Measurements from ENCODE around the gene CNTN6.

The CNTN6 gene

DNA sequence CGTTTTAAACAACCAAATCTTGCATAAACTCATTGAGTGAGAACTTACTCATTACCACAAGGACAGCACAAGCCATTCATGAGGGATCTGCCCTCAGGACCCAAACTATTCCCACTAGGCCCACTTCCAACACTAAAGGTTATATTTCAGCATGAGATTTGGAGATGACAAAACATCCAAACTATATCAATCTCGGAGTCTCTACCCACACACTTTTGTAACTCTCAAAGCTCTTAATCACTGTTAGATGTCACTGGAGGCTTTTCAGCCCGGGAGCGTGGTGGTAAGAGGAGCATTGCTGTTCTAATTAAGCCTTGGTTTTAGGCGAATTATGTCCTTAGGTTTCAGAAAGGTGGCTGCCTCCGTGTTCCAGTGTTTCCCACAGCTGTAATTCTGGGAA lies 86.3 kb downstream of the CNTN6 start:
- no peak for DNase-seq

DNA sequence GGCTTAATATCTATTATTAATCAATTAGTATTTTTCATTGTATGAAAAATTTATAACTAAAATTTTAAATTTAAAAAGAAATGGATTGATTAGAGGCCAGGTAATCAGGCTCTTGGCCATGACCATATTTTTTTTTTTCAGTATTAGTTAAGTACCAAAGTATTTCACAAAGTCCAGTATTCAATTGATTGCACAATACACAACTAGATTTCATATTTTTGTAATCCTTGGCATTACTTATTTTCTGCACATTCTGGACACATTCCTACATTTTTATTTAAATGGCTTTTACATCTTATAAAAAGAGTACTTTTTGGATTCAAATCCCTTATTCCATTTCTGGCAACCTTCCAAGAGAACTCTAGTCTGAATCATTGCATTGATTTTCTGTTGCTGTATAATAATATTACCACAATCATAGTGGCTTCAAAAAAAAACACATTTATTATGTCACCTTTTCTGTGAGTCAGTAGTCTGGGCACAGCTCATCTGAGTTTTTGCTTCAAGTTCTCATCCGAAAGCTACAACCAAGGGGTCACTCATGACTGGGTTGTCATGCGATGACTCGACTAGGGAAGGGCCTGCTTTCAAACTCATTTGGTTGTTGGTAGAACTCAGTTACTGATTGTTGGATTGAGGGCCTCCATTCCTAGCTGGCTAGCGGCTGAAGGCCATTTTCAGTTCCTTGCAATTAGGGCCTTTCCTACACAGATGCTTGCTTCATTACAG lies 90.7 kb downstream of the CNTN6 start:
- DNase-seq, result no peak

GRCh38 chr3:1190569-1190968 lies 97.7 kb downstream of the CNTN6 start:
- no peak for DNase-seq

GRCh38 chr3:1191026-1191425 lies 98.2 kb downstream of the CNTN6 start:
- DNase-seq, result no peak

DNA sequence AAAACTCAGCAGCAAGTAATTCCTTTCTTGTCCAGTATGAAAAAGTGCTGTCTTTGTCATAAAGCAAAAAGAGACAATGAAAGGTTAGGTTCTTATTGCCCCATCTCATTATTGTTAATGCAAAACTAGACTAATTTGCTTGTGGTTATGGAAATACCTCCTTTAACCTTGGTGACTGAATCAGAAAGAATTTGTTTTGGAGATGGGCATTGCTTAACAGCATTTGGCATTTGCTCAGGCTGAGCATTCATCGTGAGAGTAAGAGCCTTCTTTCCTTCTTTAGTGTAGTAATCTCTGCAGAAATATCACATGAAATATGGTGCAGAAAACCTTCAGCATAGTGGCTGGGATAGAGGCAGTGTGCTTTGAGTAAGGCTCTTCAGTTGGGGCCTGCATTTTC lies 103.1 kb downstream of the CNTN6 start:
- DNase-seq, result no peak

DNA sequence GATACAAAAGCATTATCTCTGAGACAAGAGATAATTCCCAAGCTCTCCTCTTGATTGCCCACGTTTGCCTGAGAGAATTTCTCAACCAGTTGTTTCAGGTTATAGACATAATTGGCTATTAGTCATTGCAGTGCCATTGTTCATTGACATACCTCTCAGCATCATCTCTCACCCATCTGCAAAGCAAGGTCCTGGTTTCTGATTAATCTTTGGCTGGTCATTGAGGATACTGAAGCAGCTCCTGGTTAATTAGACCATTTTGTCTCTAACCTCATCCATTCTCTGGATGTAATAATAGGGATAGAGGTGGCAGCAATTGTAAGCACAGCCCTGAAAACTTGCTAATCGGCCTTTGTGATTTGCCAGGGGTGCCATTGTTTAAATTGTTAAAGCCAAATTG lies 104.2 kb downstream of the CNTN6 start:
- no peak for DNase-seq

GRCh38 chr3:1200371-1200770 lies 107.5 kb downstream of the CNTN6 start:
- DNase-seq, result no peak

- DNase-seq, result no peak
Observed at GRCh38 chr3:1207904-1208303, 115.1 kb downstream of the CNTN6 start.

DNA sequence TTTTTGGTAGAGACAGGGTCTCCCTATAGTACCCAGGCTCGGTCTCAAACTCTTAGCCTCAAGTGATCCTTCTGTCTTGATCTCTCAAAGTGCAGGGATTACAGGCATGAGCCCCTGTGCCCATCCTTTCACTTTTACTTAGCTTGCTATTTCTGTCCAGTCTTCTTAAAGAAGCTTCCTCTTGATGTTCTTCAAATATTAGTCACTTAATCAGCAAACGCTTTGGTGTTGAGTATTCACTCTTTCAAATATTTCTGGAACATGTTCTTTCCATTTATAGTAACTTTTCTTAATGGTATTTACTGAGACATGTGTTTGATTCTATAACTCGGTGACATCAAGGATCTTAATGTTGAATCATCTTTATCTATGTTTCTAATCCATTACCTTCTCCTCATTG lies 122.1 kb downstream of the CNTN6 start:
- DNase-seq, result no peak

- DNase-seq, result no peak
Observed at GRCh38 chr3:1216856-1217255, 124.0 kb downstream of the CNTN6 start.

- DNase-seq, result no peak
Observed at GRCh38 chr3:1227111-1227510, 134.3 kb downstream of the CNTN6 start.

- no peak for DNase-seq
Observed at GRCh38 chr3:1228289-1228688, 135.5 kb downstream of the CNTN6 start.

- no peak for DNase-seq
Observed at GRCh38 chr3:1230920-1231319, 138.1 kb downstream of the CNTN6 start.

DNA sequence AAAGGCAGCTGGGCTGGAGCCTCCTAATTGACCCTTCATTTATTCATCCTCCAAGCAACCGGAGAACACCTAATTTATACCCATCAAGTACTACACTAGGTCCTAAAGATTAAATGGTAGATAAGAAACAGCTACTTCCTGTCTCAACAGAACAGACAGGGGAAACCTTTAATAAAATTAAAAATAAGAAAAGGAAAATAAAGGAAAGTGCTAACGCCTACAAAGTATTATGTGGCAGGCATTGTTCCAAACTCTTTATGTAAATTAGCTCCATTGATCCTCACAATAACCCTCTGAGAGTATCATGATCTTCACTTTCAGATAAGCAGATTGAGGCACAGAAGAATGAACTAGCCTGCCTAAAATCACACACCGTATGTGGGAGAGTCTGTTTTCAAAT lies 139.5 kb downstream of the CNTN6 start:
- no peak for DNase-seq

DNA sequence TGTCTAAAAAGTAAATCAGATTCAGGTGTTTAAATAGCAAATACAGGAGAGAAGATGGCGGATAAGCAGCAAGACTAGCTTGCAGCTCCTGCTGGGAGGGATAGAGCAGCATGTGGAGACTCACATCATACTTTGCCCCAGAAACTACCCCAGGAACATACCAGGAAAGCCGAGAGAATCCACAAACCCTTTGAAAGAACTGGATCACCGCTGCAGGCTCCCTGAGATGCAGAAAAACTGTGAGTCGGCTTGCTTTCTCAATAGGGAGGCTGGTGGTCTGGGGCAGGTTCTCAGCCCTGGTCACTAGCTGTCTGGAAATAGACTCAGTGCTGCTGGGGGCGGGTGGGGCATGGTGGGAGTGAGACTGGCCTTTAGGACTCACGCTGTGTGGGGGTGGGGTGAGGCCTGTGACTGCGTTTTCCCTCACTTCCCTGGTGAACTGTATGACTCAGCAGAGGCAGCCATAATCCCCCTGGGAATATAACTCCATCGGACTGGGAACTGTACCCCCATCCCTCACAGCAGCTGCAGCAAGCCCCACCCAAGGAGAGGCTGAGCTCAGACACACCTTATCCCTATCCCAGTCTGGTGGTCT lies 142.8 kb downstream of the CNTN6 start:
- no peak for DNase-seq

DNA sequence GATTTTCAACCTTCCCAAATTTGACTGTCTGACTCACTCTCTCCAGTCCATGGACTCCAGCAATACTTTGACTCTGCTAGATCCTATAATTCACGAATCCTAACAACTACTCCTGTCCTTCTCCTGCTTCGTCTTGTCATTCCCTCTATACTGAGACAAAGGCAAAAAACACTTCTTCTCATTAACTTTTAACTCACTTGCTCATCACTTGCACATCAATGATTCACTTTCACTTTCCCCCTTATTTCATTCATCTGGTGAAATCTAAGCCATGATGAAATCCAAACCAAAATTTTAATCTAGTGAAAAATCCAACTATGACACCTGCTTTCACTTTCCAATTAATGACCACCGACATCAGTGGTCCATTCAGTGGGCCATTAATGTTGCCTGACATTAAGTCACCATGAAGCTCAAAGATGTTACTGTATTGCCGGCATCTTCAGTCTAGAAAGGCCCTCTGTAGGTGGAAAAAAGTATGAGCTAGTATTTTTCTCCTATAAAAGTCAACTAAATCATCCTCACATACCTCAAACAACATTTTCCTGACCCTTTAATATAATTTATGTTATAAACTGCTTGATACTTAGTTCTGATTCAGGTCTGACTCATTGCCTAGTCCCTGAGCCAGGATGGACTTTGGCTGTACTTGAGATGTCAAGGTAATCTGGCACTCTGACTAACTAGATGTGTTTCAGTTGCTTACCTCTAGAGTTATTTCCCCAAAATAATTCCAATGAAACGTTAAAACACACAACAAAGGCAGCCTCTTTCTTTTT lies 158.6 kb downstream of the CNTN6 start:
- DNase-seq, result no peak

DNA sequence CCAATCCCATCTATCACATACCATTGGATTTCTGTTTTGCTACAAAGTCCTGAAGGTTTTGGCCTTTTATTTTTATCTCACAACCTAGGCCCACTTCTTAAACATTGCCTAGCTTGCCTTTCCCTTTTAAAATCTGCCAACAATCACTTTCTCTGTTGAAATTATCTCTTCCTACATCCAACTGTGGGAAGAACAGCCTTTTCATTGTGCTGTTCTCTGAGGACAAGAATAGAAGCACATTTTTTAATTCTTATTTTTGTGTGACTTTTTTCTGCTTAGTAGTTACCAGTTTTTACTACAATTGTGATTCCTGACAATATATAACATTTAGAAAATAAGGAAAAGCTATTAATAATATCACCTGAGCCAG lies 159.2 kb downstream of the CNTN6 start:
- no peak for DNase-seq

DNA sequence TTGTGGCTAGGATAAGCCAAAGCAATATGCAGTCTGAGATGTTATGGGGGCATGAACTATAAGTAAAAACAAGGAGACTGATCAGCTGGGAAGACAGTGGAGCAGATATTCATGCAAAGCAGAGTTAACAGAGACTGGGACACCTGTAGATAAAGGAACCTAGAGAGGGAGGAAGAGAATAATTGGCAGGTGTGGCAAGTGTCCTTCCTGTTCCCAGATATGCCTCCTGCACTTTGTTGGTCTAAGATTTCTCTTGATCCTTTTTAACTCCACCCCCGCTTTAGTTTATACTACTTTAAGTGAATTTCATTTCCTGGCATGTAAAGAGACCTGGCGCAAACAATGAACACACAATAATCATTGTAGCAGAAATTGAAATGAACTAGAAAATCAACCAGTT lies 169.4 kb downstream of the CNTN6 start:
- no peak for DNase-seq

DNA sequence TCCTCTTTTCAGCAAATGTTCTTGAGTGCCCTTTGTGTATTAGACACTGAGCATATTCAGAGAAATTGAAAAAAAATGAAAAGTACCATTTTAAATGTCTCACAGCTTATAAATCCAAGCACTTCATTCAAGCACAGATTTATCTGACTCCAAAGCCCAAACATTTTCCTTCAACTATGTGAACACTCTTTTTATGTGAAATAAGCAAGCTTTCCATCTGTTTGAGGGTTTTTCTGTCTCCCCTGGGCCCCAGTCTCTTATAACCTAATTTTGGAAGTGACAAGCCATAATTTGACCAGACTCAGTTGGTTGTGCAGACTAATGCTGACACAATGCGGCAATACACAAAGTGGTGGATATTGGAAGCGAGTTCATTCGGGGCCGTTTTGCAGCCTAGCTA lies 170.3 kb downstream of the CNTN6 start:
- DNase-seq, result no peak

- no peak for DNase-seq
Observed at GRCh38 chr3:1269808-1270207, 177.0 kb downstream of the CNTN6 start.

DNA sequence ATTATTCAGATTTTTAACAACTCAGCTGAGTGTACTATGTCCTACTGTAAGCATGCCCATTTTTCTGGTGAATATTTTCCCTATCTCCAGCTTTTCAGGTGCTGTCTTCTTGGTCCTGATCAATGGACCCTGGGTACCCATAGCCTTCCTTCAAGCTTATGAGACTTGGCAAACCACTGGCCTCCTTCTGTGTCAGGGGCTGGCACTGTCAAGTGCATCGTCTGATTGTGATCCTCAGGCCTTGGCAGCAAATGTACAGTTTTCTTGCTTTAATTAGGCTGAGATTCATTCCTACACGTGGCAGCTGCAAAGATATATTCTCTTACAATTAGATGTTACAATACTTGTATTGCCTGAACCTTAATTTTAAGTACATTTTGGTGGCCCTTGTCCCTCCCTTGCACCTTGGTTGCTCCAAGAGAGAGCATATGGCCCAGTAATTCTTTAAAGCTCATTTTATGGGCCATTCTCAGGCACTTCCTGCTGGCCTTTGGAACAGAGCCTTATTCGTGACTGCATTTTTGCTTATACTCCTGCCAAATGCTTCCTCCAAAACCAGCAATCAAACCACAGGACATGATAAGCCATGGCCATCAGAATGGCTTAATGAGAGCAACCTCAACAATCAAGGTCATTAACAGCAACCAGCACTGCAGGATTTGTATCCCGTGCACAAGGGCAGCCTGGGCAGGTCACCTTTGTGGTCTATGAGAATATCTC lies 179.9 kb downstream of the CNTN6 start:
- no peak for DNase-seq

GRCh38 chr3:1275495-1275894 lies 182.7 kb downstream of the CNTN6 start:
- DNase-seq, result peak; percentile 45 to 62

DNA sequence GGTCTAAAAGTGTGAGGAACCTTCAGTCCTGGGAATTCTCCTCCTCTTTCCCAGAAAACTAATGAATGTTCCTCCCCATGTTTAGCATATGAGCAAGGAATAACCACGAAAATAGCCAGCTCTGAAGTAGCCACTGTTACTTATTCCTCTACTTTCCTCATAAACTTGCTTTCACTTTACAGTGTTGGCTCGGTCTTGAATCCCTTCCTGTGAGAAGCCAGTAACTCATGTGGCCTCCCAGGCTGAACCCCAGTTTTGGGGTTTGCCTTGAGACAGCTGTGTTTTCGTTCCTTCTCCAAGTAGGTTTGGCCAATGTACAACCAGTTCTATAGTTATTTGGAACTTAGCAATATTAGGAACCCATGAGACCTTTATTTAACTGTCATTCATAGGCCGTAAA lies 195.0 kb downstream of the CNTN6 start:
- no peak for DNase-seq

All from NCI-H524 (cell line).